Mesenchymal stem cell (in vitro differentiated cells and primary cell): ENCODE measurements around the gene GRK3.

Experiments
- DNase-seq: peaks from one replicate; pipeline ENCODE4 v3.0.0-alpha.2; 2013
- H2AFZ ChIP-seq: one replicate; pipeline ENCODE4 v1.6.1; 2013; ENCODE audit warnings: low read depth, mild to moderate bottlenecking, control low read depth, inconsistent platforms, low read length, moderate library complexity
- H2AK5ac ChIP-seq: 2 replicates; pipeline ENCODE4 v1.6.1; 2013; ENCODE audit warnings: low read length, moderate library complexity, mild to moderate bottlenecking, inconsistent platforms; ENCODE audit not compliant: severe bottlenecking
- H2BK120ac ChIP-seq: one replicate; pipeline ENCODE4 v1.6.1; 2013; ENCODE audit warnings: low read depth, mild to moderate bottlenecking, inconsistent platforms, low read length, moderate library complexity
- H2BK12ac ChIP-seq, 2 experiments: one replicate each; pipeline ENCODE4 v1.6.1; 2013; ENCODE audit warnings: inconsistent platforms in 2 of 2, low read length in 2 of 2, mild to moderate bottlenecking in 2 of 2, moderate library complexity in 2 of 2, control low read depth in 1 of 2
- H2BK15ac ChIP-seq: one replicate; pipeline ENCODE4 v1.6.1; 2013; ENCODE audit warnings: mild to moderate bottlenecking, low read depth, inconsistent platforms; ENCODE audit not compliant: poor library complexity, severe bottlenecking
- H2BK5ac ChIP-seq: 2 replicates; pipeline ENCODE4 v1.6.1; 2013; ENCODE audit warnings: low read depth, mild to moderate bottlenecking, low read length, control low read depth, inconsistent platforms; ENCODE audit not compliant: poor library complexity, severe bottlenecking
- H3K14ac ChIP-seq, 2 experiments: one replicate each; pipeline ENCODE4 v1.6.1; 2013; ENCODE audit warnings: inconsistent platforms in 2 of 2, low read length in 2 of 2, control low read depth in 1 of 2, mild to moderate bottlenecking in 1 of 2, moderate library complexity in 1 of 2
- H3K18ac ChIP-seq, 2 experiments: one replicate each; pipeline ENCODE4 v1.6.1; 2013; ENCODE audit warnings: inconsistent platforms in 2 of 2, low read length in 2 of 2, control low read depth in 1 of 2, low read depth in 1 of 2, mild to moderate bottlenecking in 1 of 2
- H3K23ac ChIP-seq, 2 experiments: one replicate each; pipeline ENCODE4 v1.6.1; 2013; ENCODE audit warnings: inconsistent platforms in 2 of 2, low read length in 2 of 2, mild to moderate bottlenecking in 2 of 2, moderate library complexity in 2 of 2, control low read depth in 1 of 2
- H3K27ac ChIP-seq: 2 replicates; pipeline ENCODE4 v1.5.1; 2013; ENCODE audit warnings: mild to moderate bottlenecking, moderate library complexity, low read length, control low read depth, inconsistent platforms; ENCODE audit not compliant: poor library complexity, severe bottlenecking
- H3K27me3 ChIP-seq, 2 experiments: 2 replicates each; pipeline versions ENCODE4 v1.6.1 to v1.7.0; 2013; ENCODE audit warnings: low read length in 2 of 2, mild to moderate bottlenecking in 2 of 2, moderate library complexity in 2 of 2, control low read depth in 1 of 2, inconsistent platforms in 1 of 2; ENCODE audit not compliant: control insufficient read depth in 1 of 2, insufficient read depth in 1 of 2
- H3K36me3 ChIP-seq, 2 experiments: 2 replicates each; pipeline versions ENCODE4 v1.6.1 to v1.7.0; 2013; ENCODE audit warnings: low read length in 2 of 2, control low read depth in 1 of 2, inconsistent platforms in 1 of 2, low read depth in 1 of 2, mild to moderate bottlenecking in 1 of 2; ENCODE audit not compliant: insufficient read depth in 2 of 2, control insufficient read depth in 1 of 2
- H3K4ac ChIP-seq, 2 experiments: one replicate each; pipeline ENCODE4 v1.6.1; 2013; ENCODE audit warnings: inconsistent platforms in 2 of 2, low read length in 2 of 2, mild to moderate bottlenecking in 2 of 2, moderate library complexity in 2 of 2, control low read depth in 1 of 2, low read depth in 1 of 2
- H3K4me1 ChIP-seq: 2 replicates; pipeline ENCODE4 v1.6.1; 2013; ENCODE audit warnings: low read depth, low read length, control low read depth; ENCODE audit not compliant: control insufficient read depth, insufficient read depth
- H3K4me2 ChIP-seq: 2 replicates; pipeline ENCODE4 v1.6.1; 2013; ENCODE audit warnings: low read length, mild to moderate bottlenecking, inconsistent platforms; ENCODE audit not compliant: poor library complexity, severe bottlenecking
- H3K4me3 ChIP-seq, 2 experiments: 2 replicates each; pipeline versions ENCODE4 v1.5.1 to v1.7.0; 2013; ENCODE audit warnings: low read length in 2 of 2, mild to moderate bottlenecking in 2 of 2, control low read depth in 1 of 2, low read depth in 1 of 2; ENCODE audit not compliant: insufficient read depth in 1 of 2
- H3K79me1 ChIP-seq: replicated peaks from 2 replicates; pipeline ENCODE4 v1.6.1; 2013; ENCODE audit warnings: mild to moderate bottlenecking, control low read depth, low read length, inconsistent platforms; ENCODE audit not compliant: poor library complexity, severe bottlenecking
- H3K9ac ChIP-seq: 2 replicates; pipeline ENCODE4 v1.7.0; 2013; ENCODE audit warnings: mild to moderate bottlenecking, low read length, moderate library complexity
- H3K9me3 ChIP-seq: 2 replicates; pipeline ENCODE4 v1.7.0; 2013; ENCODE audit warnings: mild to moderate bottlenecking, low read length; ENCODE audit not compliant: control insufficient read depth
- H4K8ac ChIP-seq: one replicate; pipeline ENCODE4 v1.6.1; 2013; ENCODE audit warnings: inconsistent platforms, mild to moderate bottlenecking, low read length, moderate library complexity
- H4K91ac ChIP-seq: one replicate; pipeline ENCODE4 v1.6.1; 2013; ENCODE audit warnings: mild to moderate bottlenecking, low read length, inconsistent platforms
- WGBS: methylation state at CpG from one replicate; pipeline ENCODE4 v1.1.7; 2013; ENCODE audit warnings: mixed read lengths; 5-methylcytosine and 5-hydroxymethylcytosine counted together

The GRK3 gene

DNA sequence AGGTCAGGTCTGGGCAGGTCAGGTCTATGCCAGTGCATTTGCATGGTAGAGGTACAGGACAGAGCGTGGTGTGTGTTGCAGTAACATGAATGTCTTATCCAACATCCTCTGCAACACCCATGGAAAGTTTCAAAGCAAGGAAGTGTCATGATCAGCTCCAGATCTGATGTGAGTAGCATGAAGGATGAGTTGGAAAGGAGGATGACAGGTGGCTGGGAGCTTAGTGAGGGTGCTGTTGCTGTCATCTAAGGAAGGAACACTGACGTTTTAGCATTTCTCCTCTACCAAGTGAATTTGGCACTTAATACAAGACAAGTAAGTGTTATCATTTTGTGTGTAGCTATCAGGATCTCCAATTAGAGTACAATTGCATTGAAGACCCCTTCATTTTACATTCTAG is 65.1 kb downstream of the GRK3 start:
- H3K18ac ChIP-seq = no peak overlapping the region
- no peaks in the 10 kb centered on the region for H3K79me1 ChIP-seq
- H4K8ac ChIP-seq = no peak overlapping the region
- no peak overlapping the region for H4K91ac ChIP-seq
- H3K23ac ChIP-seq = no peak overlapping the region
- H3K14ac ChIP-seq = no peak overlapping the region
- no peak overlapping the region for H3K27ac ChIP-seq
- H3K9me3 ChIP-seq = no peaks in the 10 kb centered on the region
- H2BK5ac ChIP-seq = no peak overlapping the region
- peaks cover 0 to 13% of the 10 kb centered on the region in 2 experiments for H3K27me3 ChIP-seq
- no peak overlapping the region for H2AFZ ChIP-seq
- no CpG with 5 or more reads among the region's 2 CpGs for WGBS
- H3K9ac ChIP-seq = no peak overlapping the region
- H2BK15ac ChIP-seq = no peak overlapping the region
- H3K36me3 ChIP-seq = no peaks in the 10 kb centered on the region
- H3K4me1 ChIP-seq = no peaks in the 10 kb centered on the region
- no peak overlapping the region for H2BK12ac ChIP-seq
- no peak overlapping the region for H2AK5ac ChIP-seq
- no peak overlapping the region for H2BK120ac ChIP-seq
- no peak overlapping the region for H3K4me3 ChIP-seq
- no peak overlapping the region for H3K4me2 ChIP-seq
- no peak for DNase-seq
- H3K4ac ChIP-seq = no peak overlapping the region

DNA sequence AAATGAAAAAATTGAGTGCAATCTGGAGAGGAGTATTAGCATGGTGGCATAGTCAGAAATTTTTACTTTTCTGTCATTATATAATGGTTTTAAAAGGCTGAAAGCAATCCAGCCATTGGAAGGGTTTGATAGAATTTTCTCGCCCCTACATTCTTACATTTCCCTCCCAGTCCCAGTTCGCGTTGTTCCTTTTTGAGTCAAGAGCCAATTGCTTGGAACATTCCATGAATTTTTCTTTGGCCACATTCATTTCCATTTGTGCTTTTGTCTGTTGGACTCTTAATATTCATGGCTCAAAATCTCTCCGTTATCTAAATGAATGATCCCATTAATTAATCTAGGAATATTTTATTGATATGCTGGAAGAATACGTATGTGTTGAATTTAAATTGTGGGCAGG is 66.0 kb downstream of the GRK3 start:
- H3K9ac ChIP-seq = no peak overlapping the region
- no peak overlapping the region for H3K4me3 ChIP-seq
- H3K14ac ChIP-seq = no peak overlapping the region
- H2BK15ac ChIP-seq = no peak overlapping the region
- H2AK5ac ChIP-seq = no peak overlapping the region
- peaks cover 0 to 13% of the 10 kb centered on the region in 2 experiments for H3K27me3 ChIP-seq
- no peak overlapping the region for H3K18ac ChIP-seq
- H2BK120ac ChIP-seq = no peak overlapping the region
- H4K91ac ChIP-seq = no peak overlapping the region
- H2BK12ac ChIP-seq = no peak overlapping the region
- no peak overlapping the region for H4K8ac ChIP-seq
- no peak overlapping the region for H3K4ac ChIP-seq
- H3K23ac ChIP-seq = no peak overlapping the region
- no peaks in the 10 kb centered on the region for H3K79me1 ChIP-seq
- no peak overlapping the region for H3K27ac ChIP-seq
- no peaks in the 10 kb centered on the region for H3K36me3 ChIP-seq
- H2BK5ac ChIP-seq = no peak overlapping the region
- no peaks in the 10 kb centered on the region for H3K9me3 ChIP-seq
- no peak for DNase-seq
- WGBS = 50% methylated on average over 3 of the region's 5 CpGs
- H3K4me2 ChIP-seq = no peak overlapping the region
- no peaks in the 10 kb centered on the region for H3K4me1 ChIP-seq
- H2AFZ ChIP-seq = no peak overlapping the region

DNA sequence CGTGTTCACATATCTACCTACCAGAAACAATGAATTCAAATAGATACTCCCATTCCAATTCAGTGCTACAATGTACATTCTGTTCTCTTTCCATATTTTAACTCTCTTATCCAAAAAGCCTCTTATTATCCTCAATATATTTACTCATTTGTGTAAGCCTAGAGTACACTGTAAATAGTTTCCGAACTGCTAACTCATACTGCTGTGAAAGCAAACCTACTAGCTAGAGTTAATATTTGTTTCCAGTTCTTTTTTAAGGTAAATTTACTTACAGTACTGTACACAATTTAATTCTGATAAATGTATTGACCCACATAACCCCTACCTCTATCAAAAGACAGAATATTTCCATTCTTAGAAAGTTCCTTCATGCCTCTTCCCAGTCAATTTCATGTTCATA is 71.8 kb downstream of the GRK3 start:
- Histone ChIP-seq H2AK5ac (no peak overlapping the region), H3K79me1 (no peaks in the 10 kb centered on the region), H3K4me1 (no peaks in the 10 kb centered on the region), H4K91ac (no peak overlapping the region), H2BK15ac (no peak overlapping the region), H3K14ac (no peak overlapping the region), H3K18ac (no peak overlapping the region), H3K9ac (no peak overlapping the region), H3K23ac (no peak overlapping the region), H3K27ac (no peak overlapping the region), H3K9me3 (peaks cover 6% of the 10 kb centered on the region), H3K4ac (no peak overlapping the region), H3K4me3 (no peak overlapping the region), H2BK12ac (no peak overlapping the region), H2AFZ (no peak overlapping the region), H3K27me3 (no peaks in the 10 kb centered on the region), H2BK120ac (no peak overlapping the region), H3K36me3 (peaks cover 0 to 7% of the 10 kb centered on the region in 2 experiments), H3K4me2 (no peak overlapping the region), H4K8ac (no peak overlapping the region), H2BK5ac (no peak overlapping the region)
- no peak for DNase-seq
- no CpG with 5 or more reads among the region's 2 CpGs for WGBS

DNA sequence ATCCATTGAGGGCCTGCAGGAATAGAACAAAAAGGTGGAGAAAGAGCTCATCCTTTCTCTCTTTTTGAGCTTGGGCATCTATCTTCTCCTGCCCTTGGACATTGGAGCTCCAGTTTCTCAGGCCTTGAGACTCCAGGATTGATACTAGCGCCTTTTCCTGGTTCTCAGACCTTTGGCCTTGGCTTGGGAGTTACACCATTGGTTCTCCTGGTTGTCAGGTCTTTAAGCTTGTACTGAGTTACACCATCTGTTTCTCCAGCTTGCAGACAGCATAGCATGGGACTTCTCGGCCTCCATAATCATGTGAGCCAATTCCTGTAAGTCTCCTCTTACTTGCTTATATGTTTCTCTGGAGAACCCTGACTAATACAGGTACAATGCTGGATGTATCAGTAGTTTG is 72.6 kb downstream of the GRK3 start:
- no peak overlapping the region for H2BK120ac ChIP-seq
- no peak overlapping the region for H3K4me2 ChIP-seq
- H2BK12ac ChIP-seq = no peak overlapping the region
- no peak overlapping the region for H2AK5ac ChIP-seq
- H3K27ac ChIP-seq = no peak overlapping the region
- H3K9ac ChIP-seq = no peak overlapping the region
- no peak overlapping the region for H3K14ac ChIP-seq
- no peak overlapping the region for H3K4ac ChIP-seq
- H4K91ac ChIP-seq = no peak overlapping the region
- no peaks in the 10 kb centered on the region for H3K79me1 ChIP-seq
- WGBS = 84% methylated on average over 1 of the region's 2 CpGs
- H3K23ac ChIP-seq = no peak overlapping the region
- H3K4me3 ChIP-seq = no peak overlapping the region
- no peak overlapping the region for H2BK15ac ChIP-seq
- no peaks in the 10 kb centered on the region for H3K4me1 ChIP-seq
- H3K27me3 ChIP-seq = no peaks in the 10 kb centered on the region
- H4K8ac ChIP-seq = no peak overlapping the region
- peak; percentile 1 for DNase-seq
- H3K36me3 ChIP-seq = peaks cover 0 to 7% of the 10 kb centered on the region in 2 experiments
- no peak overlapping the region for H2AFZ ChIP-seq
- H3K9me3 ChIP-seq = peaks cover 6% of the 10 kb centered on the region
- no peak overlapping the region for H2BK5ac ChIP-seq
- no peak overlapping the region for H3K18ac ChIP-seq
